Activated CD4-positive, CD25-positive, alpha-beta regulatory T cell treated with anti-CD3 and anti-CD28 coated beads, Interleukin-2, amount 50 U/mL, for 24 hours (primary cell): Measurements from ENCODE around the gene GPI.

Experiments
- ATAC-seq, 2 donors: fragments of 150-1000 bp; cut with Tn5 transposase; one replicate each; pipeline ENCODE4 v1.10.0; 2021; ENCODE audit warnings: mild to moderate bottlenecking in 1 of 2, moderate library complexity in 1 of 2

GPI gene

DNA sequence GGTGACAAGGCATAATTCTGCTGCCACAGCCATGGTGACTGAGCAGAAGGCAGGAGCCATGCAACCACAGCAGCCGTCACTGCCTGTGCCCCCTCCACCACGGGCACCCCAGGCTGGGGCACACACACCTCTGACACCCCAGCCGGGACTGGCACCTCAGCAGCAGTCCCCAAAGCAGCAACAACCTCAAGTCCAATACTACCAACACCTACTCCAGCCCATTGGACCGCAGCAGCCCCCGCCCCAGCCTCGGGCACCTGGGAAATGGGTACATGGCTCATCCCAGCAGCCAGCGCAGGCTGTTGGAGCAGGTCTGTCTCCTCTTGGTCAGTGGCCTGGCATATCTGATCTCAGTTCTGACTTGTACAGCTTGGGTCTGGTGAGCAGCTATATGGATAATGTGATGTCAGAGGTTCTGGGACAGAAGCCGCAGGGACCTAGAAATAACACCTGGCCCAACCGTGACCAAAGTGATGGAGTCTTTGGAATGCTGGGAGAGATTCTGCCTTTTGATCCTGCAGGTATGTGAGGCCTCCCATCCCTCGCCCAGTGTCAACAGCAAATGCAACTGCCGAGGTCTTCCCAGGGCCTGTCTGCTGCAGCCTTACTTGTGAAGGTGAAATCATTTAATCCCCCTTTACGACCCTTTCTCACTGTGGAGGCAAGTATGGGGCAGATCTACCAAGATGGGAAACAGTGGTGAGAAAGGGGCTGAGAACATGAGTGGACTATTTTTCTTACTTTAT is 22.9 kb upstream of the GPI start:
- ATAC-seq = no peak

DNA sequence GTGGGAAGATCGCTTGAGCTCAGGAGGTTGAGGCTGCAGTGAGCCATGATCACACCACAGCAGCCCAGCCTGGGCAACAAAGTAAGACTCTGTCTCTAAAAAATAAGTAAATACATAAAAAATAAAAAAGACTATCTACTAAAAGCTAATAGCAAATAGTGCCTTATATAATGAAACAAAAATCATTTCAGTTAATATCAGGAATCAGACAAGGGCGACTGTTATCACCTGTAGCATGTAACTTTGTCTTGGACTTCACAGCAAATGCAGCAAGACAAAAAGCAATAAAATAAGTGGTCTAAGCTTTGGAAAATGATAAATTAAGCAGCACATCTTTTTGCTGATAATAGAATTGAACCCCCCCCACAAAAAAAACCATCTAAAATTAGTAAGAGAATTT is 21.2 kb upstream of the GPI start:
- no peak for ATAC-seq

DNA sequence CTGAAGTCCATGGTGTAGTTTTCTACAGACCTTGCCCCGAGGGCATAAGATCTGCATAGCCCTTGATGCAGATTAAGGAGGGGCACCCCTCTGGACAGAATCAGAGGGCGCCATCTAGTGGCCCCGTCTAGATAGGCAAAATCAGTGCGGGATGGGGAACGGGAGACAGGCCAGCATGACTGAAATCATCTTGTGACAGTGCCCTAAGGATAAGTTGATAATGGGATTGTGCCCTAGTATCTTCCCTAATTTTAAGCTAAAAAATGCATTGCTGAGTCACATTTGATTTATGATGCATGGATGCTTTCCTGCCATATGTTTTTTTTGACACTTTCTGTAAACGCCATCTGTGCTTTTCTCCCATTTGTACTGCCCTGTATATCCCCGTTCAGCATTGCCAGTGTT is 19.0 kb upstream of the GPI start:
- ATAC-seq = no peak

DNA sequence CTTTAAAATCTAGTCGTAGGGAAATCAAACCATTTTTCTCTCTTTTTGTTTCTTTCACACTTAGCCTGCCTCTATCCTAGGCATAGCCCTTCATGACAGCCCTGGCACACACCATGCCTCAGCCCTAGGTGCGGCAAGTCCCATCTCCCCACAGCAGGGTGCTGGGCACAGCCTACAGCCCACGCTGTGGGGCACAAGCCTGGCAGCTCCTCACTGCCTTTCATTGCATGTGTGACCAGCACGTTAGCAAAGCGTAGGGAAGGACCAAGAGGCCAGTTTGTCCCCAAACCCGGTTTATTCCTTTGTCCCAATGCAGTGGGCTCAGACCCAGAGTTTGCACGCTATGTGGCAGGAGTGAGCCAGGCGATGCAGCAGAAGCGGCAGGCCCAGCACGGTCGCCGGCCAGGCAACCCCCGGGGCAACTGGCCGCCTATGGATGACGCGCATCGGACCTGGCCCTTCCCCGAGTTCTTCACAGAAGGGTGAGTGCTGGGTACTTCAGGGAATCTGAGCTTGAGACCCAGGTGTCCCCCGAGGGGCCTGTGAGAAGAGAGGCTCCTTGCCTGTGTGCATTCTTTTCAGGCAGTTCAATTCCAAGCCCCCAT is 17.3 kb upstream of the GPI start:
- no peak for ATAC-seq

DNA sequence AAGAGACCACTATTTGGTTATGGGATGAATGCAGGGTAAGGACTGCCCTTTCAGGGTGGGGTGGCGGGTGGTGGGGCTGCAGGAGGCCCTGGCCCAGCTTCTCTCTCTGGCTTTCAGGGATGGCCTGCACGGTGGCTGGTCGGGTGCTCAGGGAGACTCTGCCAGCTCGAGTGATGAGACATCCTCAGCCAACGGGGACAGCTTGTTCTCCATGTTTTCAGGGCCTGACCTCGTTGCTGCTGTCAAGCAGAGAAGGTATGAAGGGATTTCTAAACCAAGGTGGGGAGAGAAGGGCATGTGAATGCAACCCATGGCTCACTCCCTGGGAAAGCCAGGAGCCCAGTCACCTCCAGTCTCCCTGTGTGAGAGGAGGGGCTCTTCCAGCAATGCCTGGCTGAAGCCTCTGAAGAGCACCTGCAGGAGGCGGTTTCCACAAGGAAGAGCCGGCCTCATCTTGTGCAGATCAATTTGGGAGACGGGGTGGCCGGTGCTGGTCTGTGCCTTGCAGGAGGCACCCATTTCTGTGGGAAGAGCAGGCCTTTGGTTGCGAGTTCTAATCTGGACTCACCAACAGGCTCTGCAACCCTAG is 16.0 kb upstream of the GPI start:
- ATAC-seq = no peak

DNA sequence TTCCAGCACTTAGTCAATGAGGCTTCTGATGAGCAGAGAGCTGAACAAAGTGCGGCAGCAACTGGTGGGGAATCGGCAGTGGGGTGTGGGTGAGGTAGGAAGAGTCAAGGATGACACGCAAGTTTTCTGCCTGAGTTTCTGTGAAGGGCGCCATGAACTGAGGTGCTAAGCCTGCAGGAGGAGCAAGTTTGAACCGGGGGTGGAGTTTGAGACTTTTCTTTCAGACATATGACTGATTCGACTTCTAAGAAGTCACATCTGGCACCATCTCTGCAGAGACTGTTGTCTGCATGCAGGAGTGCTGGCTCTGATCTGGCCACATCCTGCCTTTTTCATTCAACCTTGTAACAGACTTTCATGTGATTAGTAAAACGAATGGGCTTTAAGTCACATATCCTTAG is 14.8 kb upstream of the GPI start:
- ATAC-seq = peak; percentile 95 to 96

DNA sequence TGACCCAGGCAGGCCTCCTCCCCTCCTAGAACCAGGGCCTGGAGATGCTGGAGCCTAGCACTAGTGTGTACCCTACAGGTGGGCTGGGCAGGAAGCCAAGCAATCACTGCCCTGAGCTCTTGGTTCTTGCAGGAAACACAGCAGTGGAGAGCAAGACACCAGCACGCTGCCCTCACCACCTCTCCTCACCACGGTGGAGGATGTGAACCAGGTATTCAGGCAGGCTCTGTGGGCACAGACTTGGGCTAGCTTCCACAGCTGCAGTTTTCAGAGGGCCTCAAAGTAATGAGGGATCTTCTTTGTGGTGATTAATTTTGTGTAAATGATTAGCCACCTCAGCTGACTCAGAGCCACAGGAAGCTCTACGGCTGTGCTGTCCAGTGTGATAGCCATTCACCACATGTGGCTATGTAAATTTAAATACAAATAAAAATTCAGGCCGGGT is 13.6 kb upstream of the GPI start:
- ATAC-seq = peak in 1 of 2 donors; percentile 8

DNA sequence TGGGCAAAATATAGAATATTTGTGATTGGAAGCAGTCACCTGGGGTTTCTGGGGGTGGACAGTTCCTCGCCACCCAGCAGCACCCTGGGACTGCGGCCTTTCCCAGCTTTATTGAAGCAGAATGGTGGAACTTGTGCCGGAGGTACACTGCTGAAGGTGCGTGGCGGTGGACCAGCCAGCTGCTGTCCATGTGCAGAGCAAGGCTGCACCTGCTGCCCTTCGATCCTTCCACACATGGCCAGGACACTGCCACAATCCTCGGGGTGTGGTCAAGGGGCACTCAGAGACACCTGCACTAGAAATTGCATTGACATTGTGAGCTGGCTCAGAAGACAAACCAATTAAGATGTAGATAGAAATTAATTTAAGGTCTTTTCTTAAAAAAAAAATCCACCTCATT is 11.4 kb upstream of the GPI start:
- ATAC-seq = no peak

DNA sequence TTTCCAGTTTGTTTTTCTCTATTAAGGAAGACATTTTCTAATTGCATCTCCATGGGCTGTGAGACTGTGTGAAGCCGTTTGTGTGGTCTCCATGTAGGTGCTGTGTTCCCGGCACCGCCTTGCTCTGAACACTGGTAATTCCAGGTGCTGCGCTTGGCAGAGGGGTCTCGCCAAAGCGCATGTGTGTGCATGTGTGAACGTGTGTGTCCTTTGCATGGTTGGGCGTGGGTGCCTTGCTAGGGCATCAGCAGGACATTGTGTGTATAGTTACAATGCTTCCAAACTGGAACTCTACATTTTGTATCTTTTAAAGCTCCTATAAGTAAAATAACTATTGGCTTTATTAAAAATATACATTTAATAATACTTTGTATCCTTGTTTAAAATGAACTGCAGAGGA is 9.8 kb upstream of the GPI start:
- no peak for ATAC-seq

DNA sequence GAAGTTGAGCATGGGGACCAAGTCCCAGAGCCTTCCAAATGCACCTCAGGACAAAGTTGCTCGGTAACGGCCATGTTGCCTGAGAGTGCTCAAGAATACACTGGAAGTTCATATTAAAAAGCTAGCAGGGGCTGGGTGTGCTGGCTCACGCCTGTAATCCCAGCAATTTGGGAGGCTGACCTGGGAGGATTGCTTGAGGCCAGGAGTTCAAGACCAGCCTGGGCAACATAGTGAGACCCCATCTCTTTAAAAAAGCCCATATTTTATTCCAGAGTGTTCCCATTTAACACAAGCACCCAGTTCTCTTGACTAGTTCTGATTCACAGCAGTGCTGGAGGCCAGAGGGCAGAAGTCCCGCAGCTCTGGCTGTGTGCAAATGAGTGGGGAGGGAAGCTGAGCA is 8.1 kb upstream of the GPI start:
- no peak for ATAC-seq

DNA sequence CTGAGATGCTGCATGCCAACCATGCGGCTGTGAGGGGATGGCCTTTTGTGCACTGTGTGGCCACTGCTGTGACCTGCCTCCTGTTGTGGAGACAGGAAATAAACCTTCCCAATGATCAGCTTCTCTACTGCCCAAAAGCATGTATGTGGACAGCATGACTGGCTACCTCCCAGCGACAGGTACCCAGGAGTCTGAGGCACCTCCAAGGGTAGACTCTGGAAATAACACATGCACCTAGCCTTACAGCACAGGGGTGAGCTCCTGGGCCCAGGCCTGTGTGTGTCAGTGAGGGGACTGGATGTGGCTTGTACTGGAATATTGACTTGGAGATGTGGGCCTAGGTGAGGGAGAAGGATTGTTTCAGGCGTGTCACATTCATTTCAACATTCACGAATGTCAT is 7.6 kb upstream of the GPI start:
- no peak for ATAC-seq

DNA sequence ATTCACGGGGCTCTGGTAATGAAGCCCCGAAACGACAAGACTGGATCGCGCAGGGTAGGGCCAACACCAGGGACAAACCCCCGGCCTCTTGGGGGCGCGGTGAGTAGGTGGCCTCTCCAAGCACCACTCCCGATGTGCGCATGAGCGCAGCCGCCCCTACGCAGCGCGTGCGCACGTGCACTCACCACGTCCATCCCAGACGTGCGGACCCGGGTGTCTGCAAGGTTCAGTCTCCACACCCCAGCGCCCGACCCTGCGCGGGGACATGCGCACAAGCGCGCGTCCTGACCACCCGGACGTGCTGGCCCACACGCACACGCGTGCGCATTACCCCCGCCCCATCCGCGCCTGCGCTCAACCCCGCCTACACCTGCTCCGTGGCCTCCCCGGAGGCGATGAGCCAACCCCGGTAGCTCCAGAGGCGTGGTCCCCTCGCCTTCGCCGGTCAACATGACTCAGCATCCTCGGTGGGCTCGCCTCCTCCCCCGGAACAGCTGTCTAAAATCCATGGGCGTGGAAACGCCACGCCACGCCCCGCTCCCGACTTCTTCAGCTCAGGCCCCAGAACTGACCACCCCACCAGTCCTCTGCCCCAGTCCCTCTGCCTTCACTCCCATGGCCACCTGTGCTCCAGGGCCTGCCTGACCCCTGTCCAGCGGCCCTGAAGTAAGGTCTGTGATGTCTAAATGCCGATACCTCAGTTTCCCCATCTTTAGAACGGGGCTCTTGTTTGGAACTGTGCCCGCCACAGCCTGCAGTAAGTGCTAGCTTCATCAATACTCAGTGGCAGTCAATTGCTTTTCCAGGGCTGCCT is 5.6 kb upstream of the GPI start:
- ATAC-seq = peak; percentile 96

DNA sequence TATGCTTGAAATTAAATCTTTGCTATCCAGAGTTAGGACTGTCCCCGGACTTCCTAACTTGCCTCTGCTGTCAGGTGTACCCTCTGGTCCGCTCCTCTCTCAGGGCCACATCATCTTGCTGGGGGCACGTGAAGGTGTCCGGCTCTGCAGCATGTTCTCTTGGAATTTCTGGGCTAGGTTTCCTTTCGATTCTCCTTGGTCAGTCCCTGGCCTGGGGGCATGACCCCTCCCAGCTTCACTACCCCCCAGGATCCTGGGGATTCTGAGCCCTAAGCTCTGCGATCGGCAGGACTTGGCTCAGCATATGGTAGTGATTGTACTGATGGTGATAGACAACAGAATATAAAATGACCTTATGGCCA is 5.1 kb upstream of the GPI start:
- no peak for ATAC-seq

DNA sequence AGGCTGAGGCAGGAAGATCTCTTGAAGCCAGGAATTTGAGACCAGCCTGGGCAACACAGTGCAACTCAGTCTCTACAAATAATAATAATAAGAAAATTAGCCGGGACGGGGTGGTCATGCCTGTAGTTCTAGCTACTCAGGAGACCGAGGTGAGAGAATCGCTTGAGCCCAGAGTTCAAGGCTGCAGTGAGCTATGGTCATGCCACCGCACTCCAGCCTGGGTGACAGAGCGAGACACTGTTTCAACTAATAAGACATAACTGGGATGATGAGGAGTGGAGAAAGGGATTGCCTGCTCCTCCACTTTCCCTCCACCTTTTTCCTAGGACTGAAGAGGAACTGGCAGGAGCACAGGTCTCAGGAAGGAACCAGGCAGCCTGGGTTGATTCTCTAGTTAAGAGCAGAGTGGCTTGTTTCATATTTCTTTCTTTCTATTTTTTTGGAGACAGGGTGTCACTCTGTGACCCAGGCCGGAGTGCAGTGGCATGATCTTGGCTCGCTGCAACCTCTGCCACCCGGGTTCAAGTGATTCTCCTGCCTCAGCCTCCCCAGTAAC is 4.6 kb upstream of the GPI start:
- ATAC-seq = no peak

DNA sequence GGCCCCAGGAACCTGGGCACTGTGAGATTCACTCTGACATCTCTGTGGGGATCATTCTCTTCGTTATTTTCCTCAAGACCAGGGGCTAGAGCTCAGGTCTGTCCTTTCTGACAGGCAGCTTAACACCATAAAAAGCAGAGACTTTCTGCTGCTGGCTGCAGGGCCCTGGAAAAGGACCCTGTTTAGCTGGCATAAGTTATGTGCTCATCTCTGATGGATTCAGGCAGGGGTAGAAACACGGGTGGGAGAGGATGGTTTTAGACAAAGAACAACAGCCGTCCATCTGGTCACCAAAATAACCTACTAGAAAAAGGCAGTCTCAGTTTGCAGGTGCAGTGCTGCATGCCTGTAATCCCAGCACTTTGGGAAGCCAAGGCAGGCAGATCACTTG is 2.3 kb upstream of the GPI start:
- ATAC-seq = no peak

DNA sequence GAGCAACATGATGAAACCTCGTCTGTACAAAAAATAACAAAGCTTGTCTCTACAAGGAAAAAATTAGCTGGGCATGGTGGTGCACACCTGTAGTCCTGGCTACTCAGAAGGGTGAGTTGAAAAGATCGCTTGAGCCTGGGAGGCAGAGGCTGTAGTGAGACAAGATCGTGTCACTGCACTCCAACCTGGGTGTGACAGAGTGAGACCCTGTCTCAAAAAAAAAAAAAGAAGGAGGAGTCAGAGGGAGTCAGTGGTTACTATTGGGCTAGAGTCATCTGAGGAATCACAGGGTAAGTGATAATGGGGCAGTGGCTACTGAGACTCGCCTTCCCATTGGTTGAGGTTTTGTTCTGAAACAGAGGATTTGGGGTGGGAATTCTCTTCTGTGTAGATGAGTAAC is 1.9 kb upstream of the GPI start:
- ATAC-seq = no peak

DNA sequence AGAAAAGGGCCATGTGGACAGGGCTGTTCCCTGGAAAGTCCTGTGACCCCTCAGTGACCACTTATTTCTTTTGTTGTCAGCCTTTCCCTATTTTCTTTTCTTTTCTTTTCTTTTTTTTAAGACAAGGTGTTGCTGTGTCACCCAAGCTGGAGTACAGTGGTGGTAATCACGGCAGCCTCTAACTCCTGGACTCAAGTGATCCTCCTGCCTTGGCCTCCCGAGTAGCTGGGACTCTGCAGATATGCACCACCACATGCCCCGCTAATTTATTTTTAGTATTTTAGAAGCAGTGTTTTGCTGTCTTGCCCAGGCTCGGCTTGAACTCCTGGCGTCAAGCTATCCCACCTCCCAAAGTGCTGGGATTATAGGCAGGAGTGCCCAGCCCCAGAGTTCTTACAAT is 1.1 kb upstream of the GPI start:
- no peak for ATAC-seq

DNA sequence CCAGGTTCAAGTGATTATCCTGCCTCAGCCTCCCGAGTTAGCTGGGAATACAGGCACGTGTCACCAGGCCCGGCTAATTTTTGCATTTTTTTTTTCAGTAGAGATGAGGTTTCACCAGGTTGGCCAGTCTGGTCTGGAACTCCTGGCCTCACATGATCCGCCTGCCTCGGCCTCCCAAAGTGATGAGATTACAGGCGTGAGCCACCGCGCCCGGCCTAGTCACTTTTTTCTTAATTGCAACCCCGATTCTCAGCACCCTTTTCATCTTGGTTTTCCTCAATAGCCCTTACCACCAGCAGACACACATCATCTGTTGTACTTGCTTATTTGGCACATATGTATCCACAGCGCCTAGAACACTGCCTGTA is 550 bp upstream of the GPI start:
- ATAC-seq = no peak

DNA sequence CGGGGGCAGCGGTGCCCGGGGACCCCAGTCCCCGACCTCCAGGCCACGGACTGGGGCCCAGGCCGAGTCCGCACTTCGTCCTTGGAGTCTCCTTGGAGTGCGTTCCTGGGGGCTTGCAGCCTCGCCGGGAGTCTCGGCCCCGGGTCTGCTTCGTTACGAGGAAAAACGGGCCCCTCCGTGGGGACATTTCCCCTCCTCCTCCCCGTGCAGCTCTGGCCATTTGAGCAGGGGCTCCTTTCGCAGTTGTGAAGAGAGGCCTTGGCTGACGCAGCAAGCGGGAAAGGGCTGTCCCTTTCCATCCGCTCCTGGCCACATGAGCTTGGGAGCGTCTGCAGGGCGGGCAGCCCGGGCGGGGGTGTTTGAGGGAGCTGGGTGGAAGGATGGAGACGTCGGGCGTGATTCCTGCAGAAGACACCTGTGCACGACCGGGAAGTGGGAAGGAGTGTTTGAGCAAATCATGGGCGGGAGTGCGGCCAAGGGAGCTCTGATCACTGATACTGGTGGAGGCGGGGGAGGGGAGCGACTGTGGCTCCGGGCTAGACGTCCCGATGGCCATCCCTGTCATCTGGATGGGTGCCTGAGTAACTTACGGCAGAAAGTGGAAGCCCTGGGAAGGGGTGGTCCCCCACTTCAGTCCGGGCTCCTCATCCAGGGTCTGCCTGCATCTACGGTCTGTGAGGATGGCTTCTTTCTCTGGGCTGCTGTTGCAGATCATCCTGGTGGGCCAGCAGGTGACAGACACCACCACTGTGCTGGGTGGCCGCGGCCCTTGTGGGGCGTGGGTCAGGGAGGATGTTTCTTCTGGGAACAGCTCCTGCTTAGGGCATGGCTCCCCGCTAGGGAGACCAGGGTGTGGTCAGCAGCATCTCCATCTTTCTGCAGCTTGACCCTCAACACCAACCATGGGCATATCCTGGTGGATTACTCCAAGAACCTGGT is 736 bp downstream of the GPI start:
- ATAC-seq = peak in 1 of 2 donors; percentile 0

DNA sequence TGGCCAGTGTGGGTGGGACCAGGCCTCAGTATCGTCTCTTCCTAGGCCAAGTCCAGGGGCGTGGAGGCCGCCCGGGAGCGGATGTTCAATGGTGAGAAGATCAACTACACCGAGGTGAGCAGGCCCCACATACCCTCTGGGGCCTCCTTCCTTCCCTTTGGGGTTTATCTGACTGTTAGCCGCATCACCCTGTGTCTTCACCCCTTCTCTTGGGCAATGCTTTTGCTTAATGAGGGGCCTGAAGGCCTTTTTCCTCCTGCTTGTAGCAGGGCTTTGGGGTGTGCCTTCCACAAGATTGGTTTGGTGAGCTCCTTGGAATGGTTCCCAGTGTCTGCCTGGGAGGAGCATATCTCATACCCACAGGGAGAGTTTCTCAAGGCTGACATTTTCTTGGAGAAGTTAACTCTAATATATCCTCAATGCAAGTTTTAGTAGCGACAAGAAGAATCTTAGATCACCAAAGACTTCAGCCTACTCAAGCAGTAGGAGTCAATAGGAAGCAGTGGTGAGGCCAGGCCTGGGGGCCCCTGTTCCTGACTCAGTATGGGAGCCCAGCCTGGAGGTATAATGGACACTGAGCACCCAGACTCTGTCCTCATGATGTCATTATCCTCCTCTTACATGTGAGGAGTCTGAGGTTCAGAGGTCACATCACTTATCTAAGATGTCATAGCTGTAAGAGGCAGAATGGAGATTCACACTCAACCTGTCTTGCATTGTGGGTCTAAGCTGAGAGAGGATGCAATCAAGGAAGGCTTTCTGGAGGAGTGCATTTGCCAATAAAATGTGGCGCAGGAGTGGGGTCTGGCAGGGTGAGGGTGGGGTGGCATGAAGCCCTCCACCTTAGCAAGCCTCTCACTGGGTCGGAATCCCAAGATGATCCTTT is 2.0 kb downstream of the GPI start:
- ATAC-seq = no peak

DNA sequence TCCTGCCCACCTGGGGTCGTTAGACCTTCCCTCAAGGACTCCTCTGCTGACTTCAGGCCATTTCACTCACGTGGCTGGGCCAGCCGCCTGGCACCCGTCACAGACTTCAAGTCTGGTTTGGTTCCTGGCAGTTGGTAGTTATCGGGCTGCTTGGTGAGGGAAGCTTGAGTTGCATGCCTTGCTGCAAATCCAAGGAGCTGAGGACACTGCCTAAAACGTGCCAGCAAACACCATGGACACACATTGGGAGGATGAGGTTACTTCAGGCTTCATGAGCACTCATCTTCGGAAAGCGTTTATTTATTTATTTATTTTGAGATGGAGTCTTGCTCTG is 2.6 kb downstream of the GPI start:
- ATAC-seq = no peak
